Measurements from ENCODE around the gene IGSF3. TPM values are rescaled to one million over a fixed set of nuclear protein-coding genes. Genes with fewer than 3 reads are reported as not detected.
"Not testable (repeated sequence)": the region's sequence is repeated elsewhere in the genome, so short reads cannot be mapped to it uniquely, and the experiment has no call there.

IGSF3 gene
- total and polyA plus RNA-seq, 2 donors (not counting 1 experiment from before 2014, with no cell fraction given): under 0.01 to 0.02 TPM

- no peak for TF ChIP-seq EZH2 (IDR thresholded peaks at IDR 0.05; ENCODE audit: low read length, missing control alignments)
- TF ChIP-seq, protein P1, sequence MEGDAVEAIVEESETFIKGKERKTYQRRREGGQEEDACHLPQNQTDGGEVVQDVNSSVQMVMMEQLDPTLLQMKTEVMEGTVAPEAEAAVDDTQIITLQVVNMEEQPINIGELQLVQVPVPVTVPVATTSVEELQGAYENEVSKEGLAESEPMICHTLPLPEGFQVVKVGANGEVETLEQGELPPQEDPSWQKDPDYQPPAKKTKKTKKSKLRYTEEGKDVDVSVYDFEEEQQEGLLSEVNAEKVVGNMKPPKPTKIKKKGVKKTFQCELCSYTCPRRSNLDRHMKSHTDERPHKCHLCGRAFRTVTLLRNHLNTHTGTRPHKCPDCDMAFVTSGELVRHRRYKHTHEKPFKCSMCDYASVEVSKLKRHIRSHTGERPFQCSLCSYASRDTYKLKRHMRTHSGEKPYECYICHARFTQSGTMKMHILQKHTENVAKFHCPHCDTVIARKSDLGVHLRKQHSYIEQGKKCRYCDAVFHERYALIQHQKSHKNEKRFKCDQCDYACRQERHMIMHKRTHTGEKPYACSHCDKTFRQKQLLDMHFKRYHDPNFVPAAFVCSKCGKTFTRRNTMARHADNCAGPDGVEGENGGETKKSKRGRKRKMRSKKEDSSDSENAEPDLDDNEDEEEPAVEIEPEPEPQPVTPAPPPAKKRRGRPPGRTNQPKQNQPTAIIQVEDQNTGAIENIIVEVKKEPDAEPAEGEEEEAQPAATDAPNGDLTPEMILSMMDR (conservative IDR thresholded peaks at IDR 0.05 in 1 of 2, IDR thresholded peaks at IDR 0.05 in 1 of 2; ENCODE audit: low read depth in 1 of 2, low read length in 2 of 2): no peak
- Histone ChIP-seq H3K27ac (ENCODE audit: insufficient read depth, low read length) (no peak overlapping the region), H4K20me1 (ENCODE audit: control insufficient read depth, extremely low read depth, insufficient read depth, low read length) (no peaks in the 10 kb centered on the region), H3K9ac (ENCODE audit: insufficient read depth, low read length) (no peak overlapping the region), H3K4me1 (ENCODE audit: control insufficient read depth, extremely low read depth, insufficient read depth, low read length) (no peaks in the 10 kb centered on the region), H3K4me3 (replicated peaks in 1 of 4; ENCODE audit: control extremely low read depth in 1 of 4, insufficient read depth in 1 of 4, low read depth in 3 of 4, low read length in 4 of 4) (no peak overlapping the region), H3K9me3 (ENCODE audit: control insufficient read depth, insufficient read depth, low read depth, low read length) (no peaks in the 10 kb centered on the region), H3K4me2 (ENCODE audit: extremely low read depth, insufficient read depth, low read length) (no peak overlapping the region), H3K79me2 (ENCODE audit: control insufficient read depth, insufficient read depth, low read length) (no peaks in the 10 kb centered on the region), H2AFZ (ENCODE audit: low read length) (no peak overlapping the region), H3K36me3 (ENCODE audit: control insufficient read depth, insufficient read depth, low read length) (no peaks in the 10 kb centered on the region), H3K27me3 (ENCODE audit: control insufficient read depth, insufficient read depth, low read length) (no peaks in the 10 kb centered on the region)
- DNase-seq (ENCODE audit: low read depth in 2 of 2): no peak
These were observed 13.2 kb downstream of the IGSF3 start for GRCh38 chr1:116654351-116654750.

- not testable (repeated sequence) for DNase-seq (ENCODE audit: low read depth in 2 of 2); H3K79me2 ChIP-seq (ENCODE audit: control insufficient read depth, insufficient read depth, low read length); H2AFZ ChIP-seq (ENCODE audit: low read length)
These were observed 14.9 kb downstream of the IGSF3 start for GRCh38 chr1:116652598-116652997.

GRCh38 chr1:116650781-116651180, 16.8 kb downstream of the IGSF3 start:
- H4K20me1 ChIP-seq (ENCODE audit: control insufficient read depth, extremely low read depth, insufficient read depth, low read length); H3K79me2 ChIP-seq (ENCODE audit: control insufficient read depth, insufficient read depth, low read length); H3K4me2 ChIP-seq (ENCODE audit: extremely low read depth, insufficient read depth, low read length); DNase-seq (ENCODE audit: low read depth in 2 of 2); H3K4me1 ChIP-seq (ENCODE audit: control insufficient read depth, extremely low read depth, insufficient read depth, low read length); H3K9me3 ChIP-seq (ENCODE audit: control insufficient read depth, insufficient read depth, low read depth, low read length); H3K36me3 ChIP-seq (ENCODE audit: control insufficient read depth, insufficient read depth, low read length); H3K27me3 ChIP-seq (ENCODE audit: control insufficient read depth, insufficient read depth, low read length); H3K9ac ChIP-seq (ENCODE audit: insufficient read depth, low read length); H3K27ac ChIP-seq (ENCODE audit: insufficient read depth, low read length); H2AFZ ChIP-seq (ENCODE audit: low read length); H3K4me3 ChIP-seq (replicated peaks in 1 of 4; ENCODE audit: control extremely low read depth in 1 of 4, insufficient read depth in 1 of 4, low read depth in 3 of 4, low read length in 4 of 4): not testable (repeated sequence)

More at GRCh38 chr1:116652598-116652997, 14.9 kb downstream of the IGSF3 start:
- H4K20me1 ChIP-seq (ENCODE audit: control insufficient read depth, extremely low read depth, insufficient read depth, low read length); H3K36me3 ChIP-seq (ENCODE audit: control insufficient read depth, insufficient read depth, low read length); H3K27ac ChIP-seq (ENCODE audit: insufficient read depth, low read length); H3K9me3 ChIP-seq (ENCODE audit: control insufficient read depth, insufficient read depth, low read depth, low read length); H3K4me1 ChIP-seq (ENCODE audit: control insufficient read depth, extremely low read depth, insufficient read depth, low read length); H3K9ac ChIP-seq (ENCODE audit: insufficient read depth, low read length); H3K4me2 ChIP-seq (ENCODE audit: extremely low read depth, insufficient read depth, low read length); H3K27me3 ChIP-seq (ENCODE audit: control insufficient read depth, insufficient read depth, low read length); H3K4me3 ChIP-seq (replicated peaks in 1 of 4; ENCODE audit: control extremely low read depth in 1 of 4, insufficient read depth in 1 of 4, low read depth in 3 of 4, low read length in 4 of 4): not testable (repeated sequence)

GRCh38 chr1:116649041-116649440, 18.5 kb downstream of the IGSF3 start:
- not testable (repeated sequence) for H3K4me3 ChIP-seq (replicated peaks in 1 of 4; ENCODE audit: control extremely low read depth in 1 of 4, insufficient read depth in 1 of 4, low read depth in 3 of 4, low read length in 4 of 4); H3K79me2 ChIP-seq (ENCODE audit: control insufficient read depth, insufficient read depth, low read length); H4K20me1 ChIP-seq (ENCODE audit: control insufficient read depth, extremely low read depth, insufficient read depth, low read length); H3K4me1 ChIP-seq (ENCODE audit: control insufficient read depth, extremely low read depth, insufficient read depth, low read length); H3K27me3 ChIP-seq (ENCODE audit: control insufficient read depth, insufficient read depth, low read length); H3K36me3 ChIP-seq (ENCODE audit: control insufficient read depth, insufficient read depth, low read length); H2AFZ ChIP-seq (ENCODE audit: low read length); H3K4me2 ChIP-seq (ENCODE audit: extremely low read depth, insufficient read depth, low read length); H3K9me3 ChIP-seq (ENCODE audit: control insufficient read depth, insufficient read depth, low read depth, low read length); H3K9ac ChIP-seq (ENCODE audit: insufficient read depth, low read length); H3K27ac ChIP-seq (ENCODE audit: insufficient read depth, low read length)
- peak in 1 of 2 donors; percentile 82 for DNase-seq (ENCODE audit: low read depth in 2 of 2)

GRCh38 chr1:116648325-116648724, 19.2 kb downstream of the IGSF3 start:
- not testable (repeated sequence) for H4K20me1 ChIP-seq (ENCODE audit: control insufficient read depth, extremely low read depth, insufficient read depth, low read length); H3K9ac ChIP-seq (ENCODE audit: insufficient read depth, low read length); H3K36me3 ChIP-seq (ENCODE audit: control insufficient read depth, insufficient read depth, low read length); H3K27ac ChIP-seq (ENCODE audit: insufficient read depth, low read length); H3K9me3 ChIP-seq (ENCODE audit: control insufficient read depth, insufficient read depth, low read depth, low read length); DNase-seq (ENCODE audit: low read depth in 2 of 2); H3K4me2 ChIP-seq (ENCODE audit: extremely low read depth, insufficient read depth, low read length); H3K79me2 ChIP-seq (ENCODE audit: control insufficient read depth, insufficient read depth, low read length); H3K4me3 ChIP-seq (replicated peaks in 1 of 4; ENCODE audit: control extremely low read depth in 1 of 4, insufficient read depth in 1 of 4, low read depth in 3 of 4, low read length in 4 of 4); H3K27me3 ChIP-seq (ENCODE audit: control insufficient read depth, insufficient read depth, low read length); H3K4me1 ChIP-seq (ENCODE audit: control insufficient read depth, extremely low read depth, insufficient read depth, low read length); H2AFZ ChIP-seq (ENCODE audit: low read length)

GRCh38 chr1:116647186-116647585, 20.3 kb downstream of the IGSF3 start:
- H3K36me3 ChIP-seq (ENCODE audit: control insufficient read depth, insufficient read depth, low read length); H2AFZ ChIP-seq (ENCODE audit: low read length); H3K9ac ChIP-seq (ENCODE audit: insufficient read depth, low read length); H4K20me1 ChIP-seq (ENCODE audit: control insufficient read depth, extremely low read depth, insufficient read depth, low read length); H3K9me3 ChIP-seq (ENCODE audit: control insufficient read depth, insufficient read depth, low read depth, low read length); H3K4me2 ChIP-seq (ENCODE audit: extremely low read depth, insufficient read depth, low read length); H3K79me2 ChIP-seq (ENCODE audit: control insufficient read depth, insufficient read depth, low read length); H3K27me3 ChIP-seq (ENCODE audit: control insufficient read depth, insufficient read depth, low read length); DNase-seq (ENCODE audit: low read depth in 2 of 2); H3K27ac ChIP-seq (ENCODE audit: insufficient read depth, low read length); H3K4me3 ChIP-seq (replicated peaks in 1 of 4; ENCODE audit: control extremely low read depth in 1 of 4, insufficient read depth in 1 of 4, low read depth in 3 of 4, low read length in 4 of 4); H3K4me1 ChIP-seq (ENCODE audit: control insufficient read depth, extremely low read depth, insufficient read depth, low read length): not testable (repeated sequence)
